ENCODE results near the gene HIRA. TPM values are rescaled to one million over a fixed set of nuclear protein-coding genes. Genes with fewer than 3 reads are reported as not detected.
A peak's percentile ranks its signal among the peaks of the same experiment; 100 is the strongest.

The HIRA gene
- total and polyA plus RNA-seq, 9 of the 15 experiments (the other 6 are each of a cell fraction or from before 2014, with no cell fraction given), result 0.96 to 132 (median 58.4) TPM

DNA sequence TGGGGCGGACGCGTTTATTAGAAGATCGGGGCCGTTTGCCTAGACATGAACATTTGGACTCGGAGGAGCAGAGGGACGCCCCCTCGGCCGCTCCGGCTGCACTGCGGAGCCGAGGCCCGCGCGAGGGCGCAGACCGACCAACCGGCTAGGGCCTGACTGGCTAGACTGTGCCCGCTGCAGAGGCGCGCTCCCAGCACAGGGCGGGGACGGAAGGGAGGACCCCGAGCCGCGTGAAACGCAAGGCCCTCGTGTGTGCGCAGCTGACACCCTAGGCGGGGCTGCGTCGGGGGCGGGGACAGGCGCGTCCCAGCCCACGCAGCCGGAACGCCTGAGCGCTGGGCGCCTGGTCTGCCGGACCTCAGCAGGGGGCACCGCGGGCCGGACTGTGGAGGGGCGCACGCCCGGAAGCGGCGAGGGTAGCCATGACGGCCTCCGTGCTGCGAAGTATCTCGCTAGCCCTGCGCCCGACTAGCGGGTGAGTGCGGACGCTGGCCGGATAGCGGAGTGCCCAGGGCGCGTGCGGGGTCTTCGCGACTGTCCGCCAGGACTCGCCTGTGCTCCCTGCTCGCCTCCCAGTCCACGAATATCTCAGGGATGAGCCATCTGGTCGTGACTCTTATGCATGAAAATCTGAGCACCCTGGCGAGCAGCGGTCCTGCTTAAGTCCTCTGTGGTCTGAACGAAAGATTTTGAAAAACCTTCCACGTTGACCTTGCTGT, 759 bp upstream of the HIRA start, which contains the start of gene MRPL40 (continued):
- TF ChIP-seq ESRRA (IDR thresholded peaks at IDR 0.05; ENCODE audit: borderline replicate concordance, low read depth) (no peak), ZNF778 (CRISPR knock-in tag; IDR thresholded peaks at IDR 0.05) (no peak), RBM34 (IDR thresholded peaks at IDR 0.05; ENCODE audit: borderline replicate concordance, insufficient read depth, low read length) (peak; percentile 100), POLR2AphosphoS2 (IDR thresholded peaks at IDR 0.05; ENCODE audit: low read length) (peak; percentile 99), POLR2G (IDR thresholded peaks at IDR 0.05; ENCODE audit: low read depth, low read length) (peak; percentile 98), C11orf30 (IDR thresholded peaks at IDR 0.05; ENCODE audit: low read depth) (no peak), THAP7 (CRISPR knock-in tag; IDR thresholded peaks at IDR 0.05) (no peak), HDAC8 (tag; IDR thresholded peaks at IDR 0.05) (peak; percentile 95), ZNF184 (CRISPR knock-in tag; IDR thresholded peaks at IDR 0.05) (no peak), HNRNPLL (IDR thresholded peaks at IDR 0.05; ENCODE audit: low read depth, low read length, poor library complexity, severe bottlenecking) (peak; percentile 91), ZNF23 (CRISPR knock-in tag; IDR thresholded peaks at IDR 0.05) (peak; percentile 32), ZNF766 (CRISPR knock-in tag; conservative IDR thresholded peaks at IDR 0.05) (no peak), SIN3A (IDR thresholded peaks at IDR 0.05; ENCODE audit: borderline replicate concordance in 2 of 2, control insufficient read depth in 1 of 2, low read depth in 2 of 2, low read length in 2 of 2) (peak in 1 of 2 experiments; percentile 98; a peak in 2 of 4 replicates), RBM25 (IDR thresholded peaks at IDR 0.05; ENCODE audit: low read depth, low read length, severe bottlenecking) (peak; percentile 99), ZNF311 (CRISPR knock-in tag; IDR thresholded peaks at IDR 0.05) (peak; percentile 12; the same call in 1 of the 2 replicates), CHD1 (IDR thresholded peaks at IDR 0.05; ENCODE audit: low read length) (peak; percentile 94), ZNF507 (tag; conservative IDR thresholded peaks at IDR 0.05) (no peak), ZNF212 (CRISPR knock-in tag; IDR thresholded peaks at IDR 0.05) (peak; percentile 89; the same call in 1 of the 2 replicates), TAL1 (IDR thresholded peaks at IDR 0.05) (no peak), IRF2 (CRISPR knock-in tag; IDR thresholded peaks at IDR 0.05) (no peak)
- TF ChIP-seq, protein P1, sequence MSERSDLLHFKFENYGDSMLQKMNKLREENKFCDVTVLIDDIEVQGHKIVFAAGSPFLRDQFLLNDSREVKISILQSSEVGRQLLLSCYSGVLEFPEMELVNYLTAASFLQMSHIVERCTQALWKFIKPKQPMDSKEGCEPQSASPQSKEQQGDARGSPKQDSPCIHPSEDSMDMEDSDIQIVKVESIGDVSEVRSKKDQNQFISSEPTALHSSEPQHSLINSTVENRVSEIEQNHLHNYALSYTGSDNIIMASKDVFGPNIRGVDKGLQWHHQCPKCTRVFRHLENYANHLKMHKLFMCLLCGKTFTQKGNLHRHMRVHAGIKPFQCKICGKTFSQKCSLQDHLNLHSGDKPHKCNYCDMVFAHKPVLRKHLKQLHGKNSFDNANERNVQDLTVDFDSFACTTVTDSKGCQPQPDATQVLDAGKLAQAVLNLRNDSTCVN (CRISPR knock-in tag; IDR thresholded peaks at IDR 0.05), result peak; percentile 90
- TF ChIP-seq, protein P2, sequence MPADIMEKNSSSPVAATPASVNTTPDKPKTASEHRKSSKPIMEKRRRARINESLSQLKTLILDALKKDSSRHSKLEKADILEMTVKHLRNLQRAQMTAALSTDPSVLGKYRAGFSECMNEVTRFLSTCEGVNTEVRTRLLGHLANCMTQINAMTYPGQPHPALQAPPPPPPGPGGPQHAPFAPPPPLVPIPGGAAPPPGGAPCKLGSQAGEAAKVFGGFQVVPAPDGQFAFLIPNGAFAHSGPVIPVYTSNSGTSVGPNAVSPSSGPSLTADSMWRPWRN (IDR thresholded peaks at IDR 0.05; ENCODE audit: low read depth), result no peak
- TF ChIP-seq, protein P3, sequence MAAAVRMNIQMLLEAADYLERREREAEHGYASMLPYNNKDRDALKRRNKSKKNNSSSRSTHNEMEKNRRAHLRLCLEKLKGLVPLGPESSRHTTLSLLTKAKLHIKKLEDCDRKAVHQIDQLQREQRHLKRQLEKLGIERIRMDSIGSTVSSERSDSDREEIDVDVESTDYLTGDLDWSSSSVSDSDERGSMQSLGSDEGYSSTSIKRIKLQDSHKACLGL (CRISPR knock-in tag; IDR thresholded peaks at IDR 0.05; ENCODE audit: borderline replicate concordance, poor library complexity, severe bottlenecking), result peak; percentile 96
- TF ChIP-seq, protein P4, sequence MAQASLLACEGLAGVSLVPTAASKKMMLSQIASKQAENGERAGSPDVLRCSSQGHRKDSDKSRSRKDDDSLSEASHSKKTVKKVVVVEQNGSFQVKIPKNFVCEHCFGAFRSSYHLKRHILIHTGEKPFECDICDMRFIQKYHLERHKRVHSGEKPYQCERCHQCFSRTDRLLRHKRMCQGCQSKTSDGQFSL (CRISPR knock-in tag; IDR thresholded peaks at IDR 0.05), result no peak
- TF ChIP-seq, protein P4 (tag; IDR thresholded peaks at IDR 0.05), result 0 out of 4 replicates have a peak, but pooled peaks of 1 of the 2 experiments have one; percentile 49
